Left forelimb (tissue), 1 donor: ENCODE measurements around the gene ATP11A.
"Not testable (repeated sequence)": the region's sequence is repeated elsewhere in the genome, so short reads cannot be mapped to it uniquely, and the experiment has no call there.

Experiments
- DNase-seq: peaks from one replicate; pipeline ENCODE4 v3.0.0-alpha.2; 2018; ENCODE audit warnings: low spot score

ATP11A gene

DNA sequence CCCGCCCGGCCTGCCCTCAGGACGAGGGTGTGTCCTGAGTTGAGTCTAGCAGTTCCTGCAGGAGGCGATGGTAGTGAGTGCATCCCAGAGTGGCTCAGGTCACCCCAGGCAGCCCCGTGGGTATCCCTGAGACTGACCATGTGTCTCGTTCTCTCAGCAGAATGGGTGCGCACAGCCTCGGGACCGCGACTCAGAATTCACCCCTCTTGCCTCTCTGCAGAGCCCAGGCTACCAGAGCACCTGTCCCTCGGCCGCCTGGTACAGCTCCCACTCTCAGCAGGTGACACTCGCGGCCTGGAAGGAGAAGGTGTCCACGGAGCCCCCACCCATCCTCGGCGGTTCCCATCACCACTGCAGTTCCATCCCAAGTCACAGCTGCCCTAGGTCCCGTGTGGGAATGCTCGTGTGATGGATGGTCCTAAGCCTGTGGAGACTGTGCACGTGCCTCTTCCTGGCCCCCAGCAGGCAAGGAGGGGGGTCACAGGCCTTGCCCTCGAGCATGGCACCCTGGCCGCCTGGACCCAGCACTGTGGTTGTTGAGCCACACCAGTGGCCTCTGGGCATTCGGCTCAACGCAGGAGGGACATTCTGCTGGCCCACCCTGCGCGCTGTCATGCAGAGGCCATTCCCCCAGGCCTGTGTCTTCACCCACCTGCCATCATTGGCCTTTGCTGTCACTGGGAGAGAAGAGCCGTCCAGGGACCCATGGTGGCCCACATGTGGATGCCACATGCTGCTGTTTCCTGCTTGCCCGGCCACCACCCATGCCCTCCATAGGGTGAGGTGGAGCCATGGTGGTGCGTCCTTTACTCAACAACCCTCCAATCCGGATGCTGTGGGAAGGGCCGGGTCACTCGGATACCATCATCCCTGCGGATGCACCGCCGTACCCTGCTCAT lies 192.1 kb downstream of the ATP11A start:
- no peak for DNase-seq

DNA sequence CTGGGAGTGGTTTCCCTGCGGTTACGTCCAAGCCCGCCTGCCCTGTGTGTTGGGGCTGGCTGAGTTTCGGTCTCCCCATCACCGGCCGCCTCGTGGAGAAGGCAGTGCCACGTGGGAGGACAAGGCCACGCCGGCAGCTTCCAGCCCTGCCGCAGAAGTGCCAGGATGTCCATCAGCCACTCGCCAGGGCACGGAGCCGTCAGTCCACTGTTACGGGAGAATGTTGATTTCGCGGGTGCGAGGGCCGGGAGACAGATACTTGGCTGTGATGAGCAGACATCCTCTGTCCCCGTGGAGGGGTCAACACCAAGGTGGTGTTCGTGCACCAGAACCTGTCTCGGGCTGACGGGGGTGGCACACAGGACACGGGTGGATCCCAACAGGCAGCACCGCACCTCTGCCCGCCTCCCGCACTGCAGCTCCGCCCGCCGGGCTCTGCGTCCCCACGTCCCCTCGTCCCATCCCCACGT lies 192.8 kb downstream of the ATP11A start:
- DNase-seq = no peak

- no peak for DNase-seq
These were observed 193.6 kb downstream of the ATP11A start for GRCh38 chr13:112883241-112883945.

- DNase-seq = not testable (repeated sequence)
These were observed 194.9 kb downstream of the ATP11A start for GRCh38 chr13:112884700-112885099.

GRCh38 chr13:112885242-112885781 lies 195.5 kb downstream of the ATP11A start:
- DNase-seq = no peak

DNA sequence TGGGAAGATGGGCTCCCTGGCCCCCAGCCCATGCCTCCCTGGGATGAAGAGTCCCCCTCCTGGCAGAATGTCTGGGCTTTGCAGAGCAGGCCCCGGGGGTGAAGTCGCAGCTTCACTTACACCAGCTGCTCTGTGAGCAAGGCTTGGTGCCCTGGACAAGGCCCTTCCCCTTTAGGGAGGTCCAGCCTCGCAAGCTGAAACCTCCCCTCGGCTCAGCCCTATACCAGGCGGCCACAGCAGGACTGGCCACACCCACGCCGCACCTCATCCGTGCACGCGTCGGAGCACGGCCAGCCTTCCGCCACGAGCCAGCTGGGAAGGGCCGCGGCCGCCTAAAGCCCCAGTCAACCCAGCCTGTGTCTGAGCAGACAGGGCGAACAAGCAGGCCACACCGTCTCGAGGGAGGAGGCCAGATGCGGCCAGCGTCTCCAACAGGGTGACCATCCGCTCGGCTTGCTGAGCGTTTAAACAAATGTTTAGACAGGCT lies 196.0 kb downstream of the ATP11A start:
- peak; percentile 87 for DNase-seq

- no peak for DNase-seq
These were observed 197.3 kb downstream of the ATP11A start for GRCh38 chr13:112887151-112887550.

DNA sequence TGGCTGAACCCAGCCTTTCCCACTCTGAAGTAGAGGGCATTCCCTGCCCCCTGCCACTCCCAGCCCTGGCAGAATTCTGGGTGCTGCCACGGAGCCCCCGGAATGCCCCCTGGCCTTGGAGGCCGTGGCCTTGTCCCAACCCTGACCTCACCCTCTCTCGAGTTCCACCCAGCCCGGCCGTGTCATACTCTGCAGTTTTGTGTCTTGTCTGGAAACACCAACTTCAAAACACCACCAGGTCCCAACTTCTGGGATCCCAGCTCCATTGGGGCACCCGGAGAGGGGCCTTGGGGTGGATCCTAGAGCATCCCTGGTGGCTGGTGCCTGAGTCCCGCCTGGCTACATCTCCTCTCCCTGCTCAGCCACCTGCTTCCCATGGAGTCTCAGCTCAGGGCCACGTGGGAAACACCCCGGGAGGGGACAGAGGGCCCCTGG lies 197.7 kb downstream of the ATP11A start:
- no peak for DNase-seq

GRCh38 chr13:112888238-112889111 lies 198.6 kb downstream of the ATP11A start:
- no peak for DNase-seq

- no peak for DNase-seq
These were observed 199.8 kb downstream of the ATP11A start for GRCh38 chr13:112889351-112890290.

- DNase-seq = no peak
These were observed 200.7 kb downstream of the ATP11A start for GRCh38 chr13:112890316-112891145.

DNA sequence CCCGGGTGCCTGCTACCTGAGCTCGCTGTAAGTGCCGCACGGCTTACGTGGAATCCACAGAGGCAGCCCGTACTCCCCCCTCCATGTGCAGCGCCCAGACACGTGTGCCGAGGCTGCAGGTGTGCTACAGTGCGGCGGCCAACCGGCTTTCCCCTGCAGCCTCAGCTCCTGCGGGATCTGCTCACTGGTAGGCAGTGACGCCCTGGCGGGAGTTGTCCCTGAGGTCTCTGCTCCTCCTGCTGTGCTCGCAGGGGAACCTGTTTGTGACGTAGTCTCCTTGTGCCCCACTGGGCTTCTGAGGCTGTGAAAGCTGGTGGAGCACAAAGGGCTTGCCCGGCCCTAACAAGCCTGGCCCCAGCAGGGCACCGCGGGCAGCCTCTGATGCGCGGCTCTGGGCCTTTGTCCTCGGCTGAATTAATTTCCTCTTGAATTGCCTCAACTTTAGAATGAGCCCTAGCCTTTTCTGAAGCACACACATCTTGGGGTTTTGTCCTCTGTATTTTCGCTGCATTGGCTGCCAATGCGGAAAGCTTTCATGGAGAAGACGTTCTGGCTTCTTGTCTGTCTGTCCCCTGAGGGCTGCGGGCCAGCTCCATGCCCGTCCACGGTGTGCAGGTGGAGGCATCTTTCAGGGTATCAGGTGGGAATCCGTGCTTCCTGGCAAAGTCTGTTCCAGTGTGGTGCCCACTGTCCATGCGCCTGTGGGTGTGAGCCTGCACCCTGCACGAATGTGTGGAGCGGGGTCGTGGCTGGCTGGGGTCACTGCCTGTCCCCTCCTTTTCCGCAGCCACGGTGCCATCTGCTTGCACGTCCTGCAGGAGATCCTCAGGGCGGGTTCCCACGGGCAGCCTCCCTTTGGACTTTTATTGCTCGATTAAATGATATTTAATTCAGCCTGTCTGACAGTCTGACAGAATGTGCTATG lies 201.9 kb downstream of the ATP11A start:
- no peak for DNase-seq

DNA sequence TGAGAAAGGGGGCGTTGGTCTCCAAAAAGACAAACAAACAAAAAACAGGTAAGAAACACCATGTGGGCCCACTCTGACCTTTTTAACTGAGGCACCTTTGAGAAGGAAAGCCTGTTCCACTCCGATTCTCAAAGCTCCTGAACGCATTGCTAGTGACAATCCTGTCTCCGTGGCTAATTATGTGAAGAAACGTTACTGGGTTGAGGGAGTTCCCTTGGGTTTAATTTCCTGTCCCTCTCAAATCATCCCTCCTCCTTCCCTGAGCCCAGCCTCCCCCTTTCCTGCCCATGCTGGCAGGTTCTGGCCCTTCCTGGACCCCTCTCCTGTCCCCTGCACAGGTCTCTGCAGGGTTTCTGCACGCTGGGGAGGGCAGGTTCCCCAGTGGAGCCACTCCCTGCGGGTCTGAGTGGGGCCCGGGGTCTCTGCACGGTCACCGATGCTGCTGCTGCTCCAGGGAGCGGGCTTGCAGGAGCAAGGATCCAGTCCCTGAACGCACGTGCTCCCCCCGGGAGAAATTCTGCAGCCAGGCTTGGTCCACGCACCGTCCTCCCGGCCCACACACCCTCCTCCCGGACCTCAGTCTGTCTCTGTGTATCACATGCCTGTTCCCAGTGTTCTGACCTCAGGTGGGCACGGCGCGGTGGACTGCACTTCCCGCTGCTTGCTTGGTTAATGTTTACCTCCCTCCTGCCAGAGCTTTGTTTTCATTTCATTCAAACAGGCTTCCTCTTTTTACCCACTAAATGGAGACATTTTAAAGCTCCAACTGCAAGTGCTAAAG lies 202.8 kb downstream of the ATP11A start:
- DNase-seq = no peak

GRCh38 chr13:112893207-112893569 lies 203.3 kb downstream of the ATP11A start:
- DNase-seq = no peak

DNA sequence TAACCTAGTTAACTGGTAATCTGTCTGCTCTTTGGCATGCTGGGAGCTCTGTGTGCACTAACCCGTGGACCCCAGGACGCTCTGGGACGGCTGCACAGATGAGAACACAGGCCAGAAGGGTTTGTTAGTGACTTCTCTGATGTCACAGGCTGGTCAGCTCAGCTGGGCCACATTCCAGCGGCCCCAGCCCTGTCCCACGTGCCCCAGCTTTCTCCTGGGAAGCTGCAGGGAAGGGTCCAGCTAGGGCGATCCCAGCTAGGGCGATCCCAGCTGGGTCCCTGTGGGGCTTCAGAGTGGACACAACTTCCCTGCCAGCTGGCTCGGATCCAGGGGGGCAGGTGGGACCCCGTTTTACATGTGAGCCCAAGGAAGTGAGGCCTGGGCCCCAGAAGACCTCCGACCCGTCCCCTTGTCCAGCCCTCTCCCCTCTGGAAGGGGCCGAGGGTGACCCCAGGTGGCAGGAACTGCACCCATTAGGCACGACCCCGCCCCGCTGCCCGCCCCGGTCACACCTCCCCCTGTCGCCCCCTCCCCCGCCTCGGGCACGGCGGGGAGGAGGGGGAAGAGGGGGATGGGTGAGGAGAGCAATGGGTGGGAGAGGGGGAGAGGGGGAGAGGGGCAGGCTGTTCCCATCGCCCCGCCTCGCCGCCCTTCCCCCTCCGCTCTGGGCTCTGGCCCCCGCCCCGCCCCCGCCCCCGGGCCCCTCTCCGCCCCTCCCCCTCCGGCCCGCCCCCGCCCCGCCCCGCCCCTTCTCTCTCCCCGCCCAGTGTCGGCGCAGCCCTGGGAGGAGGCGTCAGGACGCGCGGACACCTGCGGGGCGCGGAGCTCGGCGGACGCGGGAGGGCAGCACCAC lies 204.0 kb downstream of the ATP11A start:
- no peak for DNase-seq

DNA sequence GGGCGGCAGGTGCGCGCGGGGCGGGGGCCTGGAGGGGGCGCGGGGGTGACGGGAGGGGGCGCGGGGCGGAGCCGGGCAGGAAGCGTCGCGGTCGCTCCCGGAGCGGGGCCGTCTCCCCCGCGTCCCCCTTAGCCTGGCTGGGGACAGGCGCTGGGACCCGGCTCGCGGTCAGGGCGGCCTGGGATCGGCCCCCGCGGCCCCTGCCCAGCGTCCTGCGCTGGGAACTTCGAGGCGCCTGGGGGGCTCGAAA lies 204.5 kb downstream of the ATP11A start:
- no peak for DNase-seq
